Activated CD4-positive, alpha-beta T cell treated with anti-CD3 and anti-CD28 coated beads, Interleukin-2, Interleukin-6, amounts not matched to agents 100 ng/mL and 50 ng/mL, durations not matched to agents 16 hours and 8 hours (primary cell): ENCODE data around the gene RXRA.

Experiments
- DNase-seq: peaks from one replicate; pipeline ENCODE4 v3.0.0-alpha.2; 2020

The RXRA gene

DNA sequence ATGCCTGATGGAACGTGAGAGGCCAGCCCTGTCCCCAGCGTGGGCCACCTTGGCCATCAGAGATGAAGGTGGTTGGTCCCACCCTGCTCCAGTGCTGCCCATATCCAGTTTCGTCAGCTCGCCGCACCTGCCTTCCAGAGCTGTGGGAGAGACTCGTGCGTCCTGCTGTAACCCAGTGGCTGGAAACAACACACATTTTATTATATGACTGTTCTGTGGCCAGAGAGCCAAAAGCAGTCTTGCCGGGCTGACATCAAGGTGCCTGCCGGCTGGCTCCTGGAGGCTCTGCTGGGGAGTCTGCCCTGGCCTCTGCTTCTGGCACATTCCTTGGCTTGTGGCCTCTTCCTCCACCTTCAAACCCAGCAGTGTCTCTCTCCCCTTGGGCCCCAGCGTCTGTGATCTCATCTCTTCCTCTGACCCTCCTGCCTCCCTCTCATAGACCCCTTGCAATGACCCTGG, 94.7 kb downstream of the RXRA start:
- DNase-seq, result no peak

DNA sequence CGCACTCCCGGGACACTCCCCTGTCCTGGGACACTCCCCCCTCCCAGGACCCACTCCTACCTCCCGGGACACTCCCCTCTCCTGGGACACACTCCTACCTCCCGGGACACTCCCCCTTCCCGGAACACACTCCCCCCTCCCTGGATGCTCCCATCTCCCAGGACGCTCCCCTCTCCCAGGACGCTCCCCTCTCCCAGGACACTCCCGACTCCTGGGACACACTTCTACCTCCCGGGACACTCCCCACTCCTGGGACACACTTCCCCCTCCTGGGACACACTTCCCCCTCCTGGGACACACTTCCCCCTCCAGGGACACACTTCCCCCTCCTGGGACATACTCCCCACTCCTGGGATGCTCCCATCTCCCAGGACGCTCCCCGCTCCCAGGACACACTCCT, 95.6 kb downstream of the RXRA start:
- no peak for DNase-seq

DNA sequence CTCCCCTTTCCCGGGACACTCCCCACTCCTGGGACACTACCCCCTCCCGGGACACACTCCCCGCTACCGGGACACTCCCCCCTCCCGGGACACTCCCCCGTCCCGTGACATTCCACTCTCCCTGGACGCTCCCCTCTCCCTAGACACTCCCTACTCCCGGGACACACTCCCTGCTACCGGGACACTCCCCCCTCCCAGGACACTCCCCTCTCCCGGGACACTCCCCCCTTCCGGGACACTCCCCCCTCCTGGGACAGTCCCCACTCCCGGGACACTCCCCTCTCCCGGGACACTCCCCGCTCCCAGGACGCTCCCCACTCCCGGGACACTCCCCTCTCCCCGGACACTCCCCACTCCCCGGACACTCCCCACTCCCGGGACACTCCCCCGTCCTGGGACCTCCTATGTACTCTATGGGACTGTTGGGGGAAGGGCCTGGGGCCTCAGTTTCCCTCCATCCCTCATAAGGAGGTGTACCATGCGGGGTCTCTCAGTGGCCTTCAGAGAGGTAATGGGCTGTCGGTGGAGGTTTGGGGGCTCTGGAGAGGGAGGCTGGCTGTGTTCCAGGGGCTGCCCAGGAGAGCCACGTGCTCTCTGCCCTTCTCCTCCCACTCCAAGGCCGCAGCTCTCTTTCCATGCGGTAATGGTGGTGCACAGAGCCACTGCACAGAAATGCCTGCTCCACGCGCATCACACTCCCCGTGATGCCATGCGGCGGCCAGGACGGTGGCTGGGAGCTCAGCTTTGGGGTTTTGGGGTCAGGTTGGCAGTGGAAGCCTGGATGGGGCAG, 96.2 kb downstream of the RXRA start:
- no peak for DNase-seq

DNA sequence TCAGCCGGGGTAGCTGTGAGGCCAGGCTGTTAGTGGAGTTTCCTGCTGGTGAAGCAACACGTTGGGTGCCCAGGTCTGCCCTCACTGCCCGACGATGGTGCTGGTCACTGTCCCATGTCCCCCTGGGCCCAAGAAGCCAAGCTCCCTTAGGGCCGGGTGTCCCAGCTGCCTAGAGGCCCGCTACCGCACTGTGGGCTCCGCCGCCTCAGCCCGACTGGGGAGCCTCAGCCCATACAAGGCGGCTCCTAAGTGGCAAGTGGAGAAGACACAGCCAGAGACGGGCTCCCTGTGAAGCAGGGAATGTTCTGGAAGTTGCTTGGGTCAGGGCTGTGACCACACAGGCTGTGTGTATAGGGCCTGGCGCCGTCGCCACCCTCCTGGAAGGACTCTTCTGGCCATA, 96.9 kb downstream of the RXRA start:
- DNase-seq, result no peak

DNA sequence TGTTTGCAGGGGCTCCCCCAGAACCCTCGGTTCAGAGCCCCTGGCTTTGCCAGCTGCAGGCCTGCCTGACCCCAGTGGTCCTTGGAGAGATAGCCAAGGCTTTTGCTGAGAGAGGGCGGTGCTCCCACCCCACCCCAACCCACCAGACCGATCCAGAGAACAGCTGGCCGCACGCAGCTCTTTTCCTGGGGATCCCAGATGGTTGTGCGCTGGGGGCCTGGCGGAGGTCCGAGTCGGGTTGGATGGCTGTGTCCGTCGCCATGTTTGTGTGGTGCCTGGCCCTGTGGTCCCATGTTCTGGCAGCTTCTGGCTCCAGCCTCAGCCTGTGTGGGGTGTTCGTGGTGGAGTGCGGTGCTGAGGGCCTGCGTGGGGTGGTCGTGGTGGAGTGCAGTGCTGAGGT, 97.5 kb downstream of the RXRA start:
- DNase-seq, result no peak

DNA sequence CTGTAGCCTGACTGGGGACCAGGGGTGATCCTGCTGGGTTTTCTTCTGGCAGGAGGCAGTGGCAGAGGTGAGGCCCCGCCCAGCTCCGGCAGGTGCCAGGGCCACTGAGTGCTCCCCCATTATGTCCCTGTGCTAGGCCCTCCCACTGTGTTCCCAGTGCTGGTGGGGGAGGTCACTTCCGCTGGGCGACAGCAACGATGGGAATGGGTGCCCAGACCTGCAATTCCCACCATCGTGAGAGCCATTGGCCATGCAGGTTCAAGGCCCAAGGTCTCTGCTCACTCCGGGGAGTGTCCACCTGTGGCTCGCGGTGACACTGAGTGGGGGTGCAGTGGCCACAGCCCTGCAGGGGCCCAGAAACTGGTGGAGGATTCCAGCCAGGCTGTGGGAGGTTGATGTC, 98.6 kb downstream of the RXRA start:
- DNase-seq, result no peak

DNA sequence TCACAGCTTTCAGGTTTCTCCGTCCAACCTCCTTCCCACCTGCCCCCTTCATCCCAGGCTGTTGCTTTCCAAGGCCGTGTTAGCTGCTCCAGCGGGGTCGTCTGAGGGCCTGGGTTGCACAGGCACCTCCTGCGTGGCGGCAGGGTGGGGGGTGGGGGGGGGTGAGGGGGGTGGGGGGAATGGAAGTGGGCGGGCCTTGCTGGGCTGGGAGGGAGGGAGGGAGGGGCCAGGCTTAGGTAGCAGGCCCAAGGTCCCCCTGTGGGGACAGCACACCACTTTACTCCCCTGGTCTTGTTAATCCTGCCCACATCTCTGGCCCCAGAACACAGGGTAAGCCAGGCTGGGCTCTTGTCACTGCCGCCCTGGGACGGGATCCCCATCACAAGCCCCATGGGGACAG, 99.1 kb downstream of the RXRA start:
- DNase-seq, result no peak

DNA sequence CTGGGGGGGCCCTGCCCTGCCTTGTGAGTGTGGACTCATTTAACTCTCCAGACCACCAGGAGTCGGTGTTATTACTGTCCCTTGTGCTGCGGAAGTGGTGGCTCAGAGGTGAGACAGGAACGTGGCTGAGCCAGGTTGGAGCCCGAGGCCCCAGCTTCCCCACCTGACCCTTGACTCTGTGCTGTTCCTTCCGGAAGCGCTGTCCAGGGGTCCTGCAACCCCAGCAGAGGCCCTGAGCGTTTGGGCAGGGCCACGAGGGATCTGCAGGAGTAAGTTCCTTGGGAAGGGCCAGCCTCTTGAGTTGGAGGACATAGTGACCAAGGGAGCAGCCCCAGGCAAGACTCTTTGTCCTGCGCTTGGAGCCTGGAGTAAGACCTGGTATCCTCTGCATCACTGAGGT, 99.6 kb downstream of the RXRA start:
- no peak for DNase-seq

DNA sequence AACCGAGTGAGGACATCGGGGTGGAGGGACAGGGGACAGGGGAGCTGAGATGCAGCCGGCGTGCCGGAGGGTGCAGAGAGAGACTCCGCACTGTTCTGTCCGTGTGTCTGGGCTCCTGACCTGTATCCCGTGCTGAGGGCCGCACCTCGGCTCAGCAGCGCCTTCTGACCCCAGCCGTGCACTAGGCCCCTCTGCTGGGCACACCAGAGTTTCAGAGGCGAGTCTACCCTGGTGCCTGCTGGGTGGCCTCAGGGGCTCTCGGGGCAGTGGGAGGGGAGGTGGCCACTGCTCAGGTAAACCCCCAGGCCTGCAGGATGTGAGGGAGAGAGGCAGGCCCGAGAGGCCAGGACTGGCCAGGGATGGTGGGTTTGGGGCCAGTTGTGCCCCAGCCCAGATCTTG, 100.2 kb downstream of the RXRA start:
- no peak for DNase-seq

DNA sequence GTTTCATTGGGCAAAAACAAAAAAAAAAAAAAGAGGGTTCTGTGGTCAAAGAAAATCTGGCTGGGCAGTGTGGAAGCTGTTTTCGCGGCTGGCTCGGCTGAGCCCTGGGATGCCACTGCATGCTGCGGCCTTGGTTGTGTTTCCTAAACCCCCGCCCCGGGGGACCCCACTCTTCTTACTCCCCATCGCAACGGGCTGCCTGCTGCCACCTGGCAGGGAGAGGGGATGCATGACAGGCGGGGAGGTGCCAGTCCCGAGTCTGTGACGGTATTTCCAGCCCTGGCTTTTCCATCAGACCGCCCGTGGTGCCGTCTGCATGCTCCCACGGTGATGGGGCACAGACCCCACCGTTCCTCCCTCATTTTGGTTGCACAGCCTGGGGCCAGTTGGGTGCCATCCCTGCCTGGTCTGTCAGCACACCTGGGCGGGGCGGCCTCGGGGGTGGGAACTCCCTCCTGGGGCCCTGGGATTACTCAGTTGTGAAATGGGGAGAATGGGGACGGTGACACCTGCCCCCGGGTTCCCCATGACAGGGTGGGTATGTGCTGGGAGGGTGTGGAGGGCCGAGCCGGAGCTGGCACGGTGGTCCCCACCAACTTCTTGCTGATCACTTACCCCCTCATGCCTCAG, 101.0 kb downstream of the RXRA start:
- no peak for DNase-seq

DNA sequence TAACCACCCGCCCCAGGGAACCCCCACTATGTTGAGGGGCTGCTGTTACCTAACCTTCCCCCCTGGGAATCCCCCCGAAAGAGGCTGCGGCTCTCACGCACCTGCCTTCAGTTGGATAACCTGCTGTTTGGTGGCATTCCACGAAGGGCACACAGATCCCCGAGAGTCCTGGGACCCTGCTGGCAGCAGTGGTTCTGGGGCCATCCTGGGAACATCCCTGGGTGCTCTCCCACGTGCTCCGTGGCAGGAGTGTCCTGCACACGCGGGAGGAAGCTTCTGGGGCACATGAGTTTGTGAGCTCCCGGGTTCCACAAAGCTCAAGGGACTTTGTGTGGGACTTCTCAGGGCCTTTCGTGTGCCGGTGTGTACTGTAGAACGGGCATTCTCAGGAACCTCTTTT, 102.3 kb downstream of the RXRA start:
- no peak for DNase-seq

DNA sequence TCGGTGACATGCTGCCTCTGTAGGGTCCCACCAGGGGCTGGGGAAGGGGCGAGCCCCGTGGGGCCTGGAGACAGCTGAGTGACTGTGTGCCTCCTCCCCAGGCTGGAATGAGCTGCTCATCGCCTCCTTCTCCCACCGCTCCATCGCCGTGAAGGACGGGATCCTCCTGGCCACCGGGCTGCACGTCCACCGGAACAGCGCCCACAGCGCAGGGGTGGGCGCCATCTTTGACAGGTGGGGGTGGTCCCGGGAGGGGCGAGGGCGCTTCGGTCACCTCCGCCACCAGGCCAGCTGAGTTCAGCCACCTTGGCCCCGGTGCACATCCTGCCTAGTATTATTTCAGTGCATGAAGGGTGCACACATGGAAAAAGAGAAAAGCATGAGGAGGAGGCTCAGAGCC, 102.8 kb downstream of the RXRA start:
- DNase-seq, result no peak

DNA sequence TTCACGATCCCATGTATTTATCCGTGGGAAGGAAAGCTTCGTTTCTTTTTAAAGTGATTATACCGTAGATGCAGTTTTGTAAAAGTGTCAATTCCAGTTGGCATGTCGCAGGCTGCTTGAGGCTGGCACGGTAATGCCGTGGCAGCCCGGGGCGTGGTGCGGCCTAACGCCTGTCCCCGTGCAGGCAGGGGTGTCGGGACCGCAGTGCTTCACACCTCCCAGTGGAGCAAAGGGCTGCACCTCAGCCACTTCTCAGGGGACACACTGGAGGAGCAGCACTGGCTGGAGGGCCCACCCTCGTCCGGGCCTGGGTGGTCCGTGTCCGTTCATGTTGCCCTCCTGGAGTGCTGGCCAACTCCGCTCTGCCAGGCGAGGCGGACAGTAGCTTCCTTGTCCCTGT, 103.2 kb downstream of the RXRA start:
- DNase-seq, result no peak

DNA sequence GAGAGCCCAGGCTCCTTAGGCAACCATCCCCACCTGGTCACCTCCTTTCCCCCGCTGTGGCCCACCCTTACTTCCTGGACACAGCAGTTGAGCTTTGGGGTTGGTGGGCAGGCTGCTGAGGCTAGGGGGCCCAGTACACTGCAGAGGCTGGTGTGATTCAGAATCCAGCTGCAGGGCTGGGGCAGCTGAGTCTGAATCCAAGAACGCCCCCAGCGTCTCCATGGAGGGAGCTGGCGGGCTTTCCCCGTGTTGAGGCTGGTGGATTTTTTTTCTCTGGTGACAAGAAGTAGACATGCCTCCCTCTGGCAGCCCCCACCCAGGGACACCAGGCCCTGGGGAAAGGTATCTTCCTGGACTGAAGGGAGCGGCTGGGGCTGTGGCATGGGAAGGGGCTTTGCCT, 104.8 kb downstream of the RXRA start:
- DNase-seq, result no peak

DNA sequence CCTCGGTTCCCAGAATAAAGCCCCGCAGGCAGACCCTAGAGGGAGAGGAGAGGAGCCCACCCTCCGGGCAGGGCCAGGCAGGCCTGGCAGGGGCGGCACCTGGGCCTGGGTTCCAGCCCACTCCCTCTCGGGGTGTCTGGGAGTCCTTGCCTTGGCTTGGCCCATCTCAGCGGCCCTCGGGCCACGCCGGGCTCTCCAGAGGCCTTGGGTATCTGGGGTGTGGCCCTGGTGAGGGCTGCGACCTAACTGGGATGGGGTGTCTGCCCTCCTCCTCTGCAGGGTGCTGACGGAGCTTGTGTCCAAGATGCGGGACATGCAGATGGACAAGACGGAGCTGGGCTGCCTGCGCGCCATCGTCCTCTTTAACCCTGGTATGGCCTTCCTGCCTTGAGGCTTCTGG, 105.4 kb downstream of the RXRA start:
- no peak for DNase-seq

DNA sequence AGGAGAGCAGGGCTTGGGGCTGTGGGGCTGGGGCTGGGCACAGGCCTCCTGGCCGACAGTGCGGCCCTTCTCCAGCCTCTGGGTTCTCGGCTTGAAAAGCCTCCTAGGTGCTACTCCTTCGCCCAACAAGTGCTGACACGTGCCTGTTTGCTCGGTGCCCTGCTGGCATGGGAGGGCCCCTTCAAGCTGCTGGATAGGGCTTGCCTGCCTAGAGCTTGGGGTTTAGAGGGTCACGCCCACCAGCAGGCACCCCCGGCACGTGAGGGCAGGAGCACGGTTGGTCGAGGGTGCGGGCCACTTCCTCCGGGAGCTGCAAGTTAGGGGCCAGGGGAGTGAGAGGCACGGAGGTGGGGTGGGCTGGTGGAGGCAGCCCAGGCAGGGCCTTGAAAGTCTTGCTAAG, 106.2 kb downstream of the RXRA start:
- no peak for DNase-seq

DNA sequence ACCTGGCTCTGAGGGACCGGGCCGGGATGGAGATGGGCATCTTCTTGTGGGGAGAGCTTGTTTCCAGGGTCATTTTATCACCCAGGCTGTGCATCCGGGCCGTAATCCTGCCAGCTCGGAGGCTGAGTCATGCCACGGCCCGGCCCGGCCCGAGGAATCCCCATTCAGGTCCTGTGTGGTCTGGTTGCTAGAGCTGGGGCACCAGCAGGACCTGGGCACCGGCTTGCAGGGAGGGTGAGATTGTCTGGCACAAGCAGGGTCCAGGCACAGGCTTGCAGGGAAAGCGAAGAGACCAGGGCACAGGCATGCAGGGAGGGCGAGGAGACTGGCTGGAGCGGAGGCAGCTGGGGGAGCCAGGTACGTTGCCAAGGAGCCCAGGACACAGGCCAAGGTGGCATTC, 106.8 kb downstream of the RXRA start:
- no peak for DNase-seq

DNA sequence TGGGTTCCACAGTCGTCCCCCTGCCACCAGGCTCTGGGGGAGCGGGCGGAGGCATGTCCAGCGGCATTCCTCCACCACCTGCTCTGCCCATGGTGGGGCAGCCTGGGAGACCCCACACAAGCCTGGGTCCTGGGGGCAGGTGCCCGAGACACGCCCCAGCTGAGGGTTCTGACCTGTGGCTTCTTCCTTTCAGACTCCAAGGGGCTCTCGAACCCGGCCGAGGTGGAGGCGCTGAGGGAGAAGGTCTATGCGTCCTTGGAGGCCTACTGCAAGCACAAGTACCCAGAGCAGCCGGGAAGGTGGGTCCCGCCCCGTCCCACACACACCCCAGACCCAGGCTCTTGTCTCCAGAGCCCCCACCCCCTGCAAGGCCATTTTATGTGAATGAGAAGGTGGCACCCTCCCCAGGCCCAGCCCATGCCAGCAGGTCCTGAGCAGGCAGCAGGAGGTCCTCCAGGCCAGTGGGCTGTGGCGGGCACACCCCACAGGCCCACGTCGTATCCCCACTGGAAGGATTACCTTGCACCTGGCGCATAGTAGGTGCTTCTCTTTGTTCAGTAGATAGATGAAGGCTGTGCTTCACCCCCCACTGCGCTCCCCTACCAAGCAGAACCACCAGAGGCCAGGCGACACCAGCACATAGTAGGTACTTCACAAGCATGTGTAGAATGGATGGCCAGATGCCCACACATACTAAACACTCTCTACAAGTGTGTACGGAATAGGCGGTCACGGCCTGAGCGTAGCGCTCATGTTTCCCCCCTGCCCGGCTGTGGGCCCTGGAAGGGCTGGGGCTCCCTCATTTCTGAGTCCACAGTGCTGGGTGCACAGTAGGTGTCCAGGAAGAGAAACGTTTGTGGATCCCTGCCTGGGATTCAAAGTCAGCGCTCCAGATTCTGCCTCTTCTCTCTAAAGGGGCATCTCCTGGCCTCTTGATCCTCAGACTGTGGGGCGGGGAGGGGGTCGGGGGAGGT, 107.9 kb downstream of the RXRA start:
- no peak for DNase-seq

DNA sequence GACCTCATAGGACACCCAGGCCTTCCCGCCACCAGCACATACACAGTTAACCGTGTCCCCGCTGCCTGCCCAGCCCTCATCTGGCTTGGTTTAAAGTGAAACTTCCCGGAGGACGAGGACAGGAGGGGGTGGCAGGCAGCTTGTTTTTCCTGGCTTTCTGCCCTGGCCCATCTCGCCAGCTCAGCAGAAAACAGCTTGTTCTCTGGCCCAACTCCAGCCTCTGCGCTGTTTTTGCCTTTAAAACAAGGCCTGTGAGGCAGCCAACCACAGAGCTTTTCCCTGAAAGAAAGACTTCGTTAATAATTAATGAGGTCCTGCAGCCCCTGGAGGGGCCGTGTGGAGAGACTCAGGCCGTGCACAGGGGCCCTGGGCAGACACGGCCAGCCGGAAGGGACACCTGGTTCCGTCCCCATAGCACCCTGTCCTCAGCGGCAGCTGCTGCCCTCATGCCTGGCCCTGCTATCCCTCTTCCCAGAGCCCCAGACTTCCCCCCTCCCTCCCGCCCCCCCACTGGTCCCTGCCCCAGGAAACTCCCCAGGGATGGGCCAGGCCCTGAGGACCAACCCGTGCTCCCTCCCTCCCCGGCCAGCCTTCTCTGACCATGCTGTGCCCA, 108.7 kb downstream of the RXRA start:
- no peak for DNase-seq

DNA sequence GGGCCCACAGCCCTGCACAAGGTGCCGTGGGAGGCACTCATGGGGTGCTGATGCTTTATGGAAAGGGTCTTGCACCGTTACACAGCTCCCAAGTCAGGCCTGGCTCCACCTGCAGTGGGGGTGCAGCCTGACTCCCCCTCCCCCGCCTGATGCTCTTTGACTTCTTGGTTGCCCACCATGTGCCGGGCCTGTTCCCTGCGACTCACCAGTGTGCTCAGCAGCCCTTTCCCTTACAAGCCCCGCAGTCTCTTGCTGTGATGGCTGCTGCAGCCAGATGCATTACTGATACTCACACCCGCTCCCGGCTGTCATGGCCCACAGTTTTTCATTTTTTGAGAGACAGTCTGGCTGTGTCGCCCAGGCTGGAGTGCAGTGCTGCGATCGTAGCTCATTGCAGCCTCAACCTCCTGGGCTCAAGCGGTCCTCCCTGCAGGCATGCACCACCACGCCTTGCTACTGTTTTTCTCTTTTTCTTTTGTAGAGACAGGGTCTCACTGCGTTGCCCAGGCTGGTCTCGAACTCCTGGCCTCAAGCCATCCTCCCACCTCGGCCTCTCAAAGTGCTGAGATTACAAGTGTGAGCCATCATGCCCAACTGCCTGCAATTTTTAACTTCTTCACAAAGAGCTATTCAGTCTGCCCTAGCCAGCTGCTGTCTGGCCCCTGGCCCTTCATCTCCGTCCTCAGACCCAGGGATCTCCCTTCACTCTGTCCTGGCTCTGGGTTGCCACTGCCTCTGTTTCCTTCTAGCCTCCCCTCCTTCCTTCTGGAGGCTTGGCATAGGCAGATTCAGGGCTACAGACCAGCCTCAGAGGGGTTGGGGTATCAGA, 109.5 kb downstream of the RXRA start:
- no peak for DNase-seq

DNA sequence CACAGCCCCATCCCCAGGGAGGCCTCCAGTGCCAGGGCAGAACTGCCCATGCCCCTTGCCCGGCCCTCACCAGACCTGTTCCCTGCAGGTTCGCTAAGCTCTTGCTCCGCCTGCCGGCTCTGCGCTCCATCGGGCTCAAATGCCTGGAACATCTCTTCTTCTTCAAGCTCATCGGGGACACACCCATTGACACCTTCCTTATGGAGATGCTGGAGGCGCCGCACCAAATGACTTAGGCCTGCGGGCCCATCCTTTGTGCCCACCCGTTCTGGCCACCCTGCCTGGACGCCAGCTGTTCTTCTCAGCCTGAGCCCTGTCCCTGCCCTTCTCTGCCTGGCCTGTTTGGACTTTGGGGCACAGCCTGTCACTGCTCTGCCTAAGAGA, 110.1 kb downstream of the RXRA start:
- no peak for DNase-seq

DNA sequence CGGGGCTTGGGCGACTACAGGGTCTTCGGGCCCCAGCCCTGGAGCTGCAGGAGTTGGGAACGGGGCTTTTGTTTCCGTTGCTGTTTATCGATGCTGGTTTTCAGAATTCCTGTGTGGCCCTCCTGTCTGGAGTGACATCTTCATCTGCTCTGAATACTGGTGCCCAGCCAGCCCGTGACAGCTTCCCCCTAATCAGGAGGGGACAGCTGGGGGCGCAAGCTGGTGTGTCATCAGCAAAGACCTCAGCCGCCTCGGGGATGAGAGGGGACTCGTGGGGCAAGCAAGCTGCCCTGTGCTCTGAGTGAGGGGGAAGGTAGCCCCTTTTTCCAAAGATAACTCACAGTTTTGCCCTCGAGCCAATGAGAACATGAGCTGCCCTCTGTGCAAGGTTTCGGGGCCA, 110.7 kb downstream of the RXRA start:
- DNase-seq, result no peak
